Memory B cell (primary cell): ENCODE measurements around the gene LRAT.
A peak's percentile ranks its signal among the peaks of the same experiment; 100 is the strongest.

ENCODE experiments used
- ATAC-seq: fragments of 150-1000 bp; cut with Tn5 transposase; 2 replicates; pipeline ENCODE4 v1.10.0; 2021; ENCODE audit warnings: low read depth, mild to moderate bottlenecking, moderate library complexity
- DNase-seq, 2 donors: peaks; one replicate each; pipeline ENCODE4 v3.0.0; 2022; ENCODE audit warnings: low spot score in 2 of 2
- H3K27ac Mint-ChIP-seq: one replicate; pipeline ENCODE4 v1.8.0; 2022; ENCODE audit warnings: mild to moderate bottlenecking, moderate library complexity, mixed read lengths
- H3K27me3 Mint-ChIP-seq: one replicate; pipeline ENCODE4 v1.8.0; 2022; ENCODE audit warnings: mixed read lengths
- H3K36me3 Mint-ChIP-seq: one replicate; pipeline ENCODE4 v1.8.0; 2022; ENCODE audit warnings: mild to moderate bottlenecking, mixed read lengths
- H3K4me1 Mint-ChIP-seq: one replicate; pipeline ENCODE4 v1.8.0; 2022; ENCODE audit warnings: mixed read lengths
- H3K4me3 Mint-ChIP-seq: one replicate; pipeline ENCODE4 v1.8.0; 2022; ENCODE audit warnings: mild to moderate bottlenecking, moderate library complexity, mixed read lengths
- H3K9me3 Mint-ChIP-seq: one replicate; pipeline ENCODE4 v1.8.0; 2022; ENCODE audit warnings: mixed read lengths

The LRAT gene

DNA sequence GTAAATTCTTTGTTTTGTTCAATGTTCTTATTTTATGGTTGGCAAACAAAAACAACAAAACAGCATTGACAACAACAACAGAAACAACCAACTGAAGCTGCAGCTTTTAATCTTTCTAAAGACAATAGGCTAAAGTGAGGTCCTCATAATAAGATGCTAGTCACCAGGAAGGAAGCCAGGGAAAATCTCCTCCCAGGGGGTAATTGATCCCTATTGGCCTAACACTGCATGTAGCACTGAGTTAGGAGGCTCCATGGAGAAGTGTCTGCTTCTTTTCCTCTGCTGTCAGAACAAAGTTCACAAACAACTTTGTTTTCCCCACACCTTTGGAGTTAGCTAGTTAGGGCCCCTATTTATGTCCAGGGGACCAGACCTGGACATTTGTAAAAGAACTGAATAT lies 4.7 kb upstream of the LRAT start:
- peaks cover 8% of the 10 kb centered on the region for H3K27me3 Mint-ChIP-seq

DNA sequence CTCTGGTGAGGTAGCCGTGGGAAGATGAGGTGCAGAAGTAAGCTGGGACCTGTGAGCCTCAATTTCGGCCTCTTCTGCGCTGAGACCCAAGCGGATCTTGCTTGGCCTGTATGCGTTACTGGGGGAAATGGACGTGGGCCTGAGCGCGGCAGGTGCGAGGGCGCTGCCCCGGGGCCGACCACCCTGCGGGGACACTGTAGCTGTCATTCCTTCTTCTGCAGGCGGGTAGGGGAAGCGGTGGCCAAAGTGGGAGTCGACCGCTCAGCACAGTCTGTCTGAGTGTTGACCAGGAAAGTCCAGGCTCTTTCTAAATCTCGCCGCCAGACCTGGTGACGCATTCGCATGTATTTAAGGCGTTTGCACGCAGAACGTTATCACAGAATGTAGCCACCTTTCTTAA lies 3.3 kb upstream of the LRAT start:
- Mint-ChIP-seq H3K27me3 (peaks cover 16% of the 10 kb centered on the region), H3K9me3 (no peaks in the 10 kb centered on the region), H3K4me3 (no peak overlapping the region), H3K36me3 (no peaks in the 10 kb centered on the region), H3K4me1 (no peaks in the 10 kb centered on the region), H3K27ac (no peak overlapping the region)
- DNase-seq (no peak), ATAC-seq (no peak)

More for the DNA sequence above, 4.7 kb upstream of the LRAT start:
- H3K27ac Mint-ChIP-seq = no peak overlapping the region
- H3K4me3 Mint-ChIP-seq = no peak overlapping the region
- H3K36me3 Mint-ChIP-seq = no peaks in the 10 kb centered on the region
- no peak for ATAC-seq
- H3K4me1 Mint-ChIP-seq = no peaks in the 10 kb centered on the region
- DNase-seq = no peak
- H3K9me3 Mint-ChIP-seq = no peaks in the 10 kb centered on the region

DNA sequence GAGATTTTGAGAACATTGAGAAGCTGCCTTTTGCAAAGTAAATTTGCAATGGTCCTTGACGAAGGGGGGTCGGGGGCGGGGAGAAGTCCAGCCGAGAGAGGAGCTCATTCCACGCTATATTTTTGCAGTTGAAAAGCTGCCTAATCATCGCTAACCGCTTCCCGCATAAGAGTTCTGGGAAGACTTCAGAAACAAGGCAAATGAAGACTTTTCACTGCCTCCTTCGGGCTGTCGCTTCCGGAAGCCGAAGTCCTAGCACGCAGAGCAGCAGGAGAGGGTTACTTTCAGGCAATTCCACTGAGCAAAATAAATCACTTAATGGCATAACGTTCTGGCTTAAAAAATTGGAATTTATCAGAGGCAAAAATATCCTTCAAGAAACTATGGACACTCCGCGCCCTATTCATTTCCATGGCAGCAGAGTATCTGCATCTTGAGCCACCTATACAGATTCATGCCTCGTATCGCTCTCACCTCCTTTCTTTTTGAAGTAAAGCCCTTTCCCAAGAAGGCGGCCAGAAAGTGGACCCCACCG lies 2.6 kb upstream of the LRAT start:
- no peak for DNase-seq
- H3K4me3 Mint-ChIP-seq = no peak overlapping the region
- no peak overlapping the region for H3K27ac Mint-ChIP-seq
- no peaks in the 10 kb centered on the region for H3K4me1 Mint-ChIP-seq
- no peaks in the 10 kb centered on the region for H3K36me3 Mint-ChIP-seq
- no peak for ATAC-seq
- peaks cover 16% of the 10 kb centered on the region for H3K27me3 Mint-ChIP-seq
- H3K9me3 Mint-ChIP-seq = no peaks in the 10 kb centered on the region

DNA sequence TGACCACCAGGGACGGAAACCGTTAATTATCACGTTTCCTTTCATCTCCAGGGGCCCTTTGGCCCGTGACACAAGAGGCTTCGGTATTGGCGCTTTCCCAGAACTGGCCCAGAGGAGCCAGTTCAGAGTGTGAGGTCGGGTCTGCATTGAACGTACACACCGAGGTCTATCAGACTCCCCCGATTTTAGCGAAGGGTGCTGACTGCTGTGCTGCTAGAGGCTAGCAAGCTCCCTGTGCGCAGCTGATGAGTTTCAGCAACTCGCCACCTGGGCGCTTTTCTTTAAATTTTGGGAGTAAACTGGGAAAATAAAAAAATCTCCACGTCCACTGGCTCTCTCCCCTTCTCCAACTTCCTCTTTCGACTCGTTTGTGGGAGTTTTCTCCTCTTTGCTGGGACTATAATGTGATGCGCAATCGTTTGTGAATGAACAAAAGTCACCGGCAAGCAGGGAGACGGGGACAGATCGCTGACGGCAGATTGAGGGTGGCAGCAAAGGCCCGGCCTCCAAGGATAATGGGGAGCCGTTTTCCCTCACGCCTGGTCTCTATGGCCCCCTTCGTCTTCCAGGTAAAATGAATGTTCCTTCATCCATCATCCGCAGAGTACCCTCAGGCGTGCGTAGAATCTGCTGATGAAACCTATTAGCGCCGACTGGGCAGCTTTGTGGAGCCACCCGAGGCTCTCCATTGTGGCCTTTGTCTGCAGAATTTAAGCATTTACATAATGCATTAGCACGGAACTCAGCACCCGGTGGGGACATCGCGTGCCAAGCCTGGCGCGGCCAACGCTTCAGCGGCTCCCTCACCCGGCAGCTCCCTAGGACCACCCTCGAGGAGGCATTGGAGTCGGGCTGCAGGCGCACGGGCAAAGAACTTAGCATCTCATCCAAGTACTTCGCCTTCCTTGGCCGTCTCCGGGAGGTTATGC lies 1.6 kb upstream of the LRAT start:
- Mint-ChIP-seq H3K27ac (no peak overlapping the region), H3K4me3 (peak overlapping the region; percentile 32), H3K9me3 (no peaks in the 10 kb centered on the region), H3K27me3 (peaks cover 16% of the 10 kb centered on the region), H3K4me1 (no peaks in the 10 kb centered on the region), H3K36me3 (no peaks in the 10 kb centered on the region)
- DNase-seq (no peak), ATAC-seq (no peak)

DNA sequence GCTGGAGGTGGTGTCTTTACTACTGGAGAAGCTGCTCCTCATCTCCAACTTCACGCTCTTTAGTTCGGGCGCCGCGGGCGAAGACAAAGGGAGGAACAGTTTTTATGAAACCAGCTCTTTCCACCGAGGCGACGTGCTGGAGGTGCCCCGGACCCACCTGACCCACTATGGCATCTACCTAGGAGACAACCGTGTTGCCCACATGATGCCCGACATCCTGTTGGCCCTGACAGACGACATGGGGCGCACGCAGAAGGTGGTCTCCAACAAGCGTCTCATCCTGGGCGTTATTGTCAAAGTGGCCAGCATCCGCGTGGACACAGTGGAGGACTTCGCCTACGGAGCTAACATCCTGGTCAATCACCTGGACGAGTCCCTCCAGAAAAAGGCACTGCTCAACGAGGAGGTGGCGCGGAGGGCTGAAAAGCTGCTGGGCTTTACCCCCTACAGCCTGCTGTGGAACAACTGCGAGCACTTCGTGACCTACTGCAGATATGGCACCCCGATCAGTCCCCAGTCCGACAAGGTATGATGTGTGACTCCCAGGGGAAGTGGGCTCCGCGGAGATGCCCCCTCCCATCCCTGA lies 634 bp downstream of the LRAT start:
- DNase-seq (no peak), ATAC-seq (no peak)
- Mint-ChIP-seq H3K9me3 (no peaks in the 10 kb centered on the region), H3K4me3 (peak overlapping the region; percentile 81), H3K27me3 (peaks cover 16% of the 10 kb centered on the region), H3K4me1 (no peaks in the 10 kb centered on the region), H3K27ac (no peak overlapping the region), H3K36me3 (no peaks in the 10 kb centered on the region)

DNA sequence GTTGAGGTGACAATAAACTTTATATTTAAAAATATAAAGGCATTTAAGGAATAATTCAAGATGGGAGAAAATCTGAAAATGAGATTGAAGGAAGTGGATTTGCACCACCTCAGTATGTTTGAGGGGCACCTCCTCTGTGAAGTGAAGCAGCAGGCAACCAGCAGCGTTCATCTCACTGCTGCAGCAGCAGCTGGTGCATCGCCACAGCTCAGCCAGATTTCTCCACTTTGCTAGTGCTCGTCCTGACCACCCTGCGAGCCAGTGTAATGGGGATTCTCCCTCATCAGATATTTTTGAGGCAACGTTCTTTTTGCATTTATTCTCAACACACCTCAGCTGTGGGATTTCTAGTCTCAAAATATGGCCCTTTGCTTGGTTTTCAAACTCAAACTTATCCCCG lies 13.9 kb downstream of the LRAT start:
- H3K36me3 Mint-ChIP-seq = no peaks in the 10 kb centered on the region
- ATAC-seq (no peak), DNase-seq (no peak)
- no peaks in the 10 kb centered on the region for H3K27me3 Mint-ChIP-seq
- no peaks in the 10 kb centered on the region for H3K9me3 Mint-ChIP-seq
- H3K4me1 Mint-ChIP-seq = no peaks in the 10 kb centered on the region
- no peak overlapping the region for H3K4me3 Mint-ChIP-seq
- no peak overlapping the region for H3K27ac Mint-ChIP-seq

DNA sequence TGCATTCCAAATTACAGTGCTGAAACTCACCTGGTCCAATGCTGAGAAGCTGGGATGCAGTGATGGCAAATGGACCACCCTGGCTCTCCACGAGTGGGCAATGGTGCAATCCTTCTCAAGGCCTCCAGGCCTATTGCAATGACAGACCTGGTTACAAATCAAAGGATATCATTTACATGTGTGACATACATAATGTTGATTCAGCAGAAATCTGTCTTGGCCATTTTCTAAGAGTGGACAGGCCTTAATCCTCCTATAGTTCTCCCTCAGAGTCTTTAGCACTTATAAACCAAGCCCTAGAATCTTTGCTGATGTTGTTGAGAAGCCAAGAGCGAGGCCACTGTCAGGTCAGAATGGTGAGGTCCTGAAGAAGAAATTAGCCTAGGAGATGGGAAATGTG lies 17.1 kb downstream of the LRAT start:
- Mint-ChIP-seq H3K4me1 (no peaks in the 10 kb centered on the region), H3K27me3 (no peaks in the 10 kb centered on the region), H3K27ac (no peak overlapping the region), H3K4me3 (no peak overlapping the region), H3K9me3 (no peaks in the 10 kb centered on the region), H3K36me3 (no peaks in the 10 kb centered on the region)
- ATAC-seq = no peak
- no peak for DNase-seq

DNA sequence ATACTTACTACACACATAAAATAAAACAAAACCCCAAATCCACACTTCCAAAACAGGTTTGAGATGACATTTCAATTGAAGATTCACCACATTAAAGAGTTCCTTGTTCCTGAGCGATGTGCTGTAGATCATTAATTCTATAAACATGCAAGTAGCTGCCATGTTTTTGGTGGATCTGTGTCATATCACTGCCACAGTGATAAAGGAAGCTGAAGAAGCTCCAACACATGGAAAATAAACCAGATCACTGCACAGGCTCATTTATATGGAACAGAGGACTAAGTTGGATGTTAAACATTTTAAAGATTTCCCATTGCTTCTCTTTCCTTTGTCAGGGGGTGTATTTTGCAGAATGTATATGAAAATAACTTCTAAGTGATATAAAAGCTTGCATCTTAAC lies 34.5 kb downstream of the LRAT start:
- ATAC-seq = no peak
- H3K4me1 Mint-ChIP-seq = no peaks in the 10 kb centered on the region
- no peak for DNase-seq
- no peak overlapping the region for H3K27ac Mint-ChIP-seq
- peaks cover 7% of the 10 kb centered on the region for H3K9me3 Mint-ChIP-seq
- H3K4me3 Mint-ChIP-seq = no peak overlapping the region
- peaks cover 11% of the 10 kb centered on the region for H3K27me3 Mint-ChIP-seq
- no peaks in the 10 kb centered on the region for H3K36me3 Mint-ChIP-seq

DNA sequence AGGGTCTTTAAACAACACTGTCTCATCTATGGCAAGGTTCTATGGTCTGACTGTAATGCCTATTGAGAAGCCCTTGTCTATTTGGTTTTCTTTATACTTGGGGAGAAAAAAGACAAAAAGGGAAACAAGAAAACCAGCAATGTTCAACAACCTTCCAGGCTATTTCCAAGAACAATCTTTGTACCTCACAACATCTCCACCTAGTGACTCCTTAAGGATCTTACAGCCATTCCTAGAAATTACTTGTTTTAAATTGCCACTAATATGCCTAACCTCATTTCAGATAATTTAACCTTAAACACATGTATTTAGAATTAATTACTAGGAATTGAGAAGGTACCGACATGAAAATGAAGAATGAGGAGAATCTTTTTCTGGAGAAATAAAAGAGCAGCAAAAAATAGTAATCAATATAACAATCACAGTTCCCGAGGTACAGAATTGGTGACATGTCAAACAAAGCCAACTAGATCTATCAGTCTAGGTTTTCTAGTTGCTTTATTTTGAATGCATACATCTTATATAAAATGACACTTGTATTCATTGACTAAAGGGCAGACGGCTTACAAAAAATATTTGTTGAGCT lies 35.7 kb downstream of the LRAT start:
- Mint-ChIP-seq H3K4me1 (no peaks in the 10 kb centered on the region), H3K27me3 (peaks cover 11% of the 10 kb centered on the region), H3K4me3 (no peak overlapping the region), H3K27ac (no peak overlapping the region), H3K9me3 (peaks cover 5% of the 10 kb centered on the region), H3K36me3 (no peaks in the 10 kb centered on the region)
- no peak for ATAC-seq
- DNase-seq = no peak

DNA sequence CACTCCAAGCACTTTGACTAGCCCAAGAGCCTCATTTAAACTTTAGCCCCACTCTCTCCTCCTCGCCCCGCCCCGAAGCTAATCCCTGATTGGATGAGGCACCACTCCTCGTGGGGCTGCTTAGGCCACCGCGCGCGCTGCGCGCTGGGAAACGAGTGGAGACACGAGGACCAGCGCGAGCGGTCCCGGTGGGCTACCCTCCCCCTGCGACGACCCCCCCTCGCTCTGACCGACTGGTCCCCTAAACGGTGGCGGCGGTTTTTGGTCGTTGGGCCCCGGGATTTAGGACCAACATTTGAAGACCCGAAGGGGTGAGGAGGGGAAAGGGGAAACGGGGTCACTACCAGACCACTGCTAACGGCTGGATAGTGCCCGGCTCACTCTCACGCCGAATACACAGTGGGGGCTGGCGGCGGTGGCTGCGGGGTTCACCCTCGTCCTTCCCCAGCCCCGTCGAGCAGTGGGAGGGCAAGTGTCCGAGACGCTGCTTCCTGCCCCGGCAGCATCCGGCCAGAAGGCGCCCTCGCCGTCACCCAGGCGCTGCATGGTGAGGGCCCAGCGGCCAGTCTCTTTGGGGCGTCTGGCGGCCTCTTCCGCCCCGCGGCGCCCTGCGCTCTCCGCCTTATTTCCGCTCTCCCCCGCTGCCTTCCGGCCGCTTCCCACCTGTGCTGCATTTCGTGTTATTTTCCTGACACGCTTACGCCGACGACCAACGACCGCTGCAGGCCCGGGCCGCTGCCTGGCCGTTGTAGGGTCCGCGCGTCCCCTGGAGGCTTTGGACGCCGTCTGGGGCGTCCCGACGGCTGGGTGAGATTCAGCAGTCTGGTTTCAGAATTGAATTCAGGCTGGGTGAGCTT lies 37.6 kb downstream of the LRAT start, which contains the start of gene RBM46:
RBM46 (plus strand) TSS at position 147 of the 857 bp plus-strand sequence. CDS start 15,481 bp downstream, outside the sequence.
- DNase-seq (no peak), ATAC-seq (no peak)
- Mint-ChIP-seq H3K4me3 (no peak within 1 kb of the TSS), H3K9me3 (peaks cover under 1% of the 10 kb centered on the region), H3K36me3 (no peaks in the 10 kb centered on the region), H3K27me3 (peaks cover 10% of the 10 kb centered on the region), H3K4me1 (no peaks in the 10 kb centered on the region), H3K27ac (no peak within 1 kb of the TSS)

DNA sequence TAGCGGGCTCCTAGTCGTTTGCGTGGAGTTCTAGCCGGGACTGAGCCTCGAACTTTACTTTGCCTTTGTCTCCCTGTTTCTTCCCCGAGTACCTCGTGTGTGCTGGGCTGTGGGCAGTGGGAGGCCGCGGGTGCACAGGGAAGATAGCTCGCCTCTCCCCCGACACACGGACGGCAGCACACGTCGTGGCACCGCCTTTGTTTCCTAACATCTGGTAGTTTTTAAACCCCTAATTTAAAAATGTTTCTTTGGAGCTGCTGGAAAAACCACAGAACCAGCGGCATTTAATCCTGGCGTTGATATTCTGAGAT lies 38.1 kb downstream of the LRAT start:
- no peaks in the 10 kb centered on the region for H3K9me3 Mint-ChIP-seq
- no peak for DNase-seq
- peaks cover 9% of the 10 kb centered on the region for H3K27me3 Mint-ChIP-seq
- no peak overlapping the region for H3K4me3 Mint-ChIP-seq
- no peak for ATAC-seq
- no peaks in the 10 kb centered on the region for H3K4me1 Mint-ChIP-seq
- no peaks in the 10 kb centered on the region for H3K36me3 Mint-ChIP-seq
- H3K27ac Mint-ChIP-seq = no peak overlapping the region
